Keratinocyte (primary cell): Measurements from ENCODE around the gene CAMKMT. TPM values are rescaled to one million over a fixed set of nuclear protein-coding genes. Genes with fewer than 3 reads are reported as not detected.

ENCODE experiments used
- DNase-seq: peaks from one replicate; pipeline ENCODE4 v3.0.0-alpha.2; 2011; ENCODE audit warnings: low read depth, missing footprints, low spot score
- FAIRE-seq: peaks from 2 replicates; lab custom pipeline; 2011; peaks lifted over from hg19 to GRCh38; lab: Jason Lieb, UNC
- H2AFZ ChIP-seq: 2 replicates; pipeline ENCODE4 v1.6.0; 2012; ENCODE audit warnings: low read length, control low read depth, inconsistent platforms; ENCODE audit not compliant: control insufficient read depth
- H3K27ac ChIP-seq: 2 replicates; pipeline ENCODE4 v1.5.1; 2011; ENCODE audit warnings: low read length; ENCODE audit not compliant: control insufficient read depth, insufficient read depth
- H3K27me3 ChIP-seq: 3 replicates; pipeline ENCODE4 v1.6.0; 2011; ENCODE audit warnings: low read length; ENCODE audit not compliant: control insufficient read depth, insufficient read depth; ENCODE audit errors: extremely low read depth
- H3K36me3 ChIP-seq, 2 experiments: 2 replicates in 1 of 2; 3 replicates in 1 of 2; pipeline ENCODE4 v1.5.1; 2011; ENCODE audit warnings: low read length in 2 of 2, mild to moderate bottlenecking in 1 of 2; ENCODE audit not compliant: control insufficient read depth in 2 of 2, insufficient read depth in 2 of 2; ENCODE audit errors: extremely low read depth in 1 of 2
- H3K4me1 ChIP-seq: 3 replicates; pipeline ENCODE4 v1.5.1; 2011; ENCODE audit warnings: low read length; ENCODE audit not compliant: control insufficient read depth, insufficient read depth; ENCODE audit errors: extremely low read depth
- H3K4me2 ChIP-seq: 3 replicates; pipeline ENCODE4 v1.6.0; 2011; ENCODE audit warnings: low read depth, low read length; ENCODE audit not compliant: control insufficient read depth, insufficient read depth; ENCODE audit errors: extremely low read depth
- H3K4me3 ChIP-seq, 3 experiments: fragments of 200-600 bp in 1 of 3; sonication (generic) in 1 of 3; 2 replicates in 2 of 3; 3 replicates in 1 of 3; pipeline ENCODE4 v1.5.1; 2011 to 2016; ENCODE audit warnings: low read length in 3 of 3, mild to moderate bottlenecking in 3 of 3, control low read depth in 2 of 3, inconsistent platforms in 1 of 3, low read depth in 1 of 3, mixed read lengths in 1 of 3, mixed run types in 1 of 3, moderate library complexity in 1 of 3; ENCODE audit not compliant: control insufficient read depth in 2 of 3, insufficient read depth in 2 of 3; ENCODE audit errors: extremely low read depth in 1 of 3
- H3K79me2 ChIP-seq: 2 replicates; pipeline ENCODE4 v1.6.0; 2012; ENCODE audit warnings: low read length; ENCODE audit not compliant: control insufficient read depth, insufficient read depth
- H3K9ac ChIP-seq: 3 replicates; pipeline ENCODE4 v1.6.0; 2011; ENCODE audit warnings: low read length; ENCODE audit not compliant: control insufficient read depth, insufficient read depth; ENCODE audit errors: extremely low read depth
- H3K9me1 ChIP-seq: 3 replicates; pipeline ENCODE4 v1.6.0; 2011; ENCODE audit warnings: low read length; ENCODE audit not compliant: control insufficient read depth, insufficient read depth; ENCODE audit errors: extremely low read depth
- H3K9me3 ChIP-seq: 2 replicates; pipeline ENCODE4 v1.5.1; 2012; ENCODE audit warnings: low read depth, low read length; ENCODE audit not compliant: control insufficient read depth
- H4K20me1 ChIP-seq: 3 replicates; pipeline ENCODE4 v1.6.0; 2011; ENCODE audit warnings: low read length; ENCODE audit not compliant: control insufficient read depth, insufficient read depth; ENCODE audit errors: extremely low read depth
- CTCF ChIP-seq, 3 experiments: IDR thresholded peaks in 1 of 3; conservative IDR thresholded peaks in 1 of 3; optimal IDR thresholded peaks in 1 of 3; 2 replicates in 2 of 3; 3 replicates in 1 of 3; pipeline versions ENCODE3 to v1.5.1; 2011; ENCODE audit warnings: low read length in 3 of 3, mild to moderate bottlenecking in 3 of 3, moderate library complexity in 2 of 3, control low read depth in 1 of 3, inconsistent platforms in 1 of 3; ENCODE audit not compliant: insufficient read depth in 2 of 3; ENCODE audit errors: extremely low read depth in 1 of 3
- EZH2 ChIP-seq: IDR thresholded peaks from one replicate; pipeline ENCODE4 v1.6.1; 2012; ENCODE audit warnings: inconsistent platforms, mild to moderate bottlenecking, low read length, moderate library complexity
- dilution Hi-C: fragments of 300-500 bp; cut with MboI; formaldehyde crosslinking; loops from one replicate; pipeline ENCODE4 v1.7.0; 2020; ENCODE audit warnings: low sequenced_read_pairs; ENCODE audit not compliant: extremely low pct_ligation_motif_present
- polyA plus RNA-seq, 5 experiments: library from polyadenylated mRNA; depleted of rRNA in 3 of 5; stranded (reverse) in 3 of 5; stranded (forward) in 1 of 5; unstranded in 1 of 5; fragments of >200 nt; gene quantifications; 1 replicate in 1 of 5; 2 replicates in 3 of 5; 3 replicates in 1 of 5; pipeline versions ENCODE4 v1.2.1 to v1.2.3, GENCODE V29; 2011 to 2012; ENCODE audit warnings: missing spikeins in 2 of 5, low read depth in 1 of 5, low replicate concordance in 1 of 5

Gene CAMKMT
- polyA plus RNA-seq, 1 donor (not counting 4 experiments of a cell fraction or from before 2014, with no cell fraction given), result 9.9 TPM

GRCh38 chr2:44679584-44679983, 317.8 kb downstream of the CAMKMT start:
- Histone ChIP-seq H3K9me1 (no peaks in the 10 kb centered on the region), H3K9me3 (no peaks in the 10 kb centered on the region), H3K36me3 (no peaks in the 10 kb centered on the region), H3K4me2 (no peak overlapping the region), H3K27me3 (no peaks in the 10 kb centered on the region), H4K20me1 (no peaks in the 10 kb centered on the region), H3K4me1 (no peaks in the 10 kb centered on the region), H3K4me3 (no peak overlapping the region), H2AFZ (no peak overlapping the region), H3K79me2 (no peaks in the 10 kb centered on the region), H3K9ac (no peak overlapping the region), H3K27ac (no peak overlapping the region)
- dilution Hi-C loops, result no loop called here
- TF ChIP-seq CTCF (optimal IDR thresholded peaks at IDR 0.05 in 1 of 3, IDR thresholded peaks at IDR 0.05 in 1 of 3, conservative IDR thresholded peaks at IDR 0.05 in 1 of 3; ENCODE audit: extremely low read depth in 1 of 3, insufficient read depth in 2 of 3, low read length in 3 of 3), result no peak
- no peak for FAIRE-seq
- DNase-seq, result no peak

- H4K20me1 ChIP-seq, result no peaks in the 10 kb centered on the region
- no peak overlapping the region for H2AFZ ChIP-seq
- TF ChIP-seq EZH2, result no peak
- TF ChIP-seq CTCF (optimal IDR thresholded peaks at IDR 0.05 in 1 of 3, IDR thresholded peaks at IDR 0.05 in 1 of 3, conservative IDR thresholded peaks at IDR 0.05 in 1 of 3; ENCODE audit: extremely low read depth in 1 of 3, insufficient read depth in 2 of 3, low read length in 3 of 3), result no peak
- no peak overlapping the region for H3K4me3 ChIP-seq
- no peak overlapping the region for H3K4me2 ChIP-seq
- DNase-seq (no peak), FAIRE-seq (no peak)
- H3K27ac ChIP-seq, result no peak overlapping the region
- no peak overlapping the region for H3K9ac ChIP-seq
- no peaks in the 10 kb centered on the region for H3K79me2 ChIP-seq
- H3K27me3 ChIP-seq, result no peaks in the 10 kb centered on the region
- no peaks in the 10 kb centered on the region for H3K9me3 ChIP-seq
- dilution Hi-C loops, result no loop called here
- no peaks in the 10 kb centered on the region for H3K4me1 ChIP-seq
- no peaks in the 10 kb centered on the region for H3K36me3 ChIP-seq
- no peaks in the 10 kb centered on the region for H3K9me1 ChIP-seq
Measured at GRCh38 chr2:44679990-44680389, 318.2 kb downstream of the CAMKMT start.
